Measurements from ENCODE around the gene PRKCG.

PRKCG gene

GRCh38 chr19:53909471-53910169, 27.6 kb downstream of the PRKCG start:
- Mint-ChIP-seq H3K4me3 (no peak overlapping the region), H3K4me1 (peaks cover 24 to 39% of the 10 kb centered on the region in 2 donors), H3K9me3 (no peaks in the 10 kb centered on the region), H3K36me3 (peaks cover 2 to 5% of the 10 kb centered on the region in 2 donors), H3K27ac (no peak overlapping the region), H3K27me3 (peaks cover 80 to 96% of the 10 kb centered on the region in 2 donors)
- no peak for ATAC-seq (replicated peaks)
- no peak for DNase-seq

DNA sequence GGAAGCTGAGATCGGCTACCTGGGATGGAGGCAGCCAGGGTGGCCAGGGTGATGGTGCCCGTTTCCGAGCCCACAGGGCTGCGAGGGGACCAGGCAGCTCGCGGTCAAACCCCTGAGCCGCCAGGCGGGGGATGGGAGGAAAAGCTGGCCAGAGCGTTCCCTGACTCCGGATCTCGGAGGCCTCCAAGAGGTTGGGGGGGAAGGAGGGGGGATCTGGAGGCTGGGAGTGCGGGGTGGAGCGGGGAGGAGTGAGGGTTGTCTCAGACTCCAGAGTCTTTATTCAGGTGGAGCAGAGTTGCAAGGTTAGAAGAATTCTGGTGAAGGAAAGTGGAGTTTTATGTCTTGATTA, 28.1 kb downstream of the PRKCG start:
- ATAC-seq (replicated peaks) (no peak), DNase-seq (no peak)
- Mint-ChIP-seq H3K36me3 (peaks cover 2 to 8% of the 10 kb centered on the region in 2 donors), H3K4me1 (peaks cover 24 to 39% of the 10 kb centered on the region in 2 donors), H3K9me3 (peaks cover 2 to 5% of the 10 kb centered on the region in 2 donors), H3K27ac (no peak overlapping the region), H3K4me3 (no peak overlapping the region), H3K27me3 (peaks cover 80 to 96% of the 10 kb centered on the region in 2 donors)

- peaks cover 72 to 91% of the 10 kb centered on the region in 2 donors for H3K27me3 Mint-ChIP-seq
- peaks cover 1 to 8% of the 10 kb centered on the region in 2 donors for H3K36me3 Mint-ChIP-seq
- H3K27ac Mint-ChIP-seq, result no peak overlapping the region
- ATAC-seq (replicated peaks) (no peak), DNase-seq (no peak)
- H3K4me1 Mint-ChIP-seq, result peaks cover 12 to 26% of the 10 kb centered on the region in 2 donors
- peaks cover 6 to 8% of the 10 kb centered on the region in 2 donors for H3K9me3 Mint-ChIP-seq
- no peak overlapping the region for H3K4me3 Mint-ChIP-seq
Observed at GRCh38 chr19:53912653-53913052, 30.7 kb downstream of the PRKCG start.

- Mint-ChIP-seq H3K27ac (no peak overlapping the region), H3K27me3 (peaks cover 58 to 75% of the 10 kb centered on the region in 2 donors), H3K4me1 (peaks cover 3 to 5% of the 10 kb centered on the region in 2 donors), H3K9me3 (peaks cover 6 to 8% of the 10 kb centered on the region in 2 donors), H3K36me3 (peaks cover 1 to 3% of the 10 kb centered on the region in 2 donors), H3K4me3 (no peak overlapping the region)
- ATAC-seq (replicated peaks), result no peak
- no peak for DNase-seq
Observed at GRCh38 chr19:53915000-53915399, 33.0 kb downstream of the PRKCG start.

- H3K27me3 Mint-ChIP-seq, result peaks cover 49 to 65% of the 10 kb centered on the region in 2 donors
- ATAC-seq (replicated peaks) (no peak), DNase-seq (no peak)
- no peak overlapping the region for H3K4me3 Mint-ChIP-seq
- H3K27ac Mint-ChIP-seq, result no peak overlapping the region
- peaks cover 6 to 8% of the 10 kb centered on the region in 2 donors for H3K9me3 Mint-ChIP-seq
- H3K4me1 Mint-ChIP-seq, result no peaks in the 10 kb centered on the region
- H3K36me3 Mint-ChIP-seq, result peaks cover 1 to 3% of the 10 kb centered on the region in 2 donors
Observed at GRCh38 chr19:53916004-53916403, 34.0 kb downstream of the PRKCG start.

DNA sequence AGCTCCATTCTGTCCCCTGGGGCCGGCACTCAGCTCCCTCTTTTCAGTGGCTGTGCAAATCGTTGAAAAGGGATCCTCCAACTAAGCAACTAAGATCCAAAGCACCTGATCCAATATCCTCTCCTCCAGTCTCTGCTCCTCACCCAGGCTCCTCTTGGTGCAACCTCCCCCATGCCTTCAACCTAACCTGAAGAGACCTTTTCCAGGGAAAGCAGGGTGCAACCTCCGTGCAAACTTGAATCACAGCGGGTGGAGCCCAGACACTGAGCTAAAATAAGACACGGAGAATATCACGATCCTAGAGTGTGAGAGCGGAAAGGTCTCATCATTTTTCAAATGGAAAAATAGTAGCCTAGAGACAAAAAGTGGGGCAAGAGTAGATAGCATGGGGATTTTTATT, 35.4 kb downstream of the PRKCG start:
- ATAC-seq (replicated peaks), result no peak
- H3K9me3 Mint-ChIP-seq, result peaks cover 6 to 8% of the 10 kb centered on the region in 2 donors
- no peak overlapping the region for H3K4me3 Mint-ChIP-seq
- peaks cover 36 to 51% of the 10 kb centered on the region in 2 donors for H3K27me3 Mint-ChIP-seq
- DNase-seq, result no peak
- peaks cover 1 to 3% of the 10 kb centered on the region in 2 donors for H3K36me3 Mint-ChIP-seq
- no peak overlapping the region for H3K27ac Mint-ChIP-seq
- no peaks in the 10 kb centered on the region for H3K4me1 Mint-ChIP-seq

- Mint-ChIP-seq H3K27me3 (peaks cover 10 to 13% of the 10 kb centered on the region in 2 donors), H3K4me1 (no peaks in the 10 kb centered on the region), H3K9me3 (peaks cover 5 to 12% of the 10 kb centered on the region in 2 donors), H3K36me3 (peaks cover 0 to 3% of the 10 kb centered on the region in 2 donors), H3K4me3 (no peak overlapping the region), H3K27ac (no peak overlapping the region)
- no peak for ATAC-seq (replicated peaks)
- no peak for DNase-seq
Observed at GRCh38 chr19:53927739-53928138, 45.7 kb downstream of the PRKCG start.

GRCh38 chr19:53936029-53936428, 54.0 kb downstream of the PRKCG start:
- H3K4me3 Mint-ChIP-seq, result no peak overlapping the region
- DNase-seq (no peak), ATAC-seq (replicated peaks) (no peak)
- no peaks in the 10 kb centered on the region for H3K9me3 Mint-ChIP-seq
- no peaks in the 10 kb centered on the region for H3K4me1 Mint-ChIP-seq
- H3K36me3 Mint-ChIP-seq, result no peaks in the 10 kb centered on the region
- peaks cover 29 to 33% of the 10 kb centered on the region in 2 donors for H3K27me3 Mint-ChIP-seq
- no peak overlapping the region for H3K27ac Mint-ChIP-seq

- peaks cover 60 to 75% of the 10 kb centered on the region in 2 donors for H3K27me3 Mint-ChIP-seq
- peaks cover 6 to 10% of the 10 kb centered on the region in 2 donors for H3K36me3 Mint-ChIP-seq
- no peak overlapping the region for H3K4me3 Mint-ChIP-seq
- no peak for DNase-seq
- no peak overlapping the region for H3K27ac Mint-ChIP-seq
- H3K9me3 Mint-ChIP-seq, result peaks cover 8 to 12% of the 10 kb centered on the region in 2 donors
- peaks cover 6 to 10% of the 10 kb centered on the region in 2 donors for H3K4me1 Mint-ChIP-seq
- ATAC-seq (replicated peaks), result no peak
Observed at GRCh38 chr19:53942001-53942786, 60.2 kb downstream of the PRKCG start.

DNA sequence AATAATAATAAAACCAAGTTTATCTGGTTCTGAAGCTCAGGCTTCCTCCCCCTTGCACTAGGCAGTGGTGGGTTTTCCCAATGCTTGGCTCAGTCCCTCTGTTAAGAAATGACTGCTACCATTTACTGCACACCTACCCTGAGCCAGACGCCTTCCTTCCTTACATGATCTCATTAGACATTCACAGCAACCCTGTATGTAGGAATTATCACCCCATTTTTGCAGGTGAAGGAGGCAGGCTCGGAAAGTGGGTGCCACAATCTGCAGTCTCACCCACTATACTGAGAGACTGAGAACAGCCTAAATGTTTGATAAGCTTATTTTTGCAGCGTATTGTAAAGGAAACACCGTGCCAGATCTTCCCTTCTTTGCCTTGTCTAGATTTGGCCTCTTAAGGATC, 62.4 kb downstream of the PRKCG start:
- ATAC-seq (replicated peaks), result no peak
- DNase-seq, result no peak
- H3K9me3 Mint-ChIP-seq, result peaks cover 8 to 12% of the 10 kb centered on the region in 2 donors
- H3K27ac Mint-ChIP-seq, result no peak overlapping the region
- H3K4me1 Mint-ChIP-seq, result peaks cover 6 to 10% of the 10 kb centered on the region in 2 donors
- peaks cover 53 to 71% of the 10 kb centered on the region in 2 donors for H3K27me3 Mint-ChIP-seq
- H3K36me3 Mint-ChIP-seq, result peaks cover 6 to 10% of the 10 kb centered on the region in 2 donors
- H3K4me3 Mint-ChIP-seq, result no peak overlapping the region

GRCh38 chr19:53944933-53945332, 62.9 kb downstream of the PRKCG start:
- no peak overlapping the region for H3K27ac Mint-ChIP-seq
- H3K4me3 Mint-ChIP-seq, result no peak overlapping the region
- H3K36me3 Mint-ChIP-seq, result peaks cover 6 to 10% of the 10 kb centered on the region in 2 donors
- peaks cover 8 to 12% of the 10 kb centered on the region in 2 donors for H3K9me3 Mint-ChIP-seq
- no peak for ATAC-seq (replicated peaks)
- H3K27me3 Mint-ChIP-seq, result peaks cover 50 to 67% of the 10 kb centered on the region in 2 donors
- H3K4me1 Mint-ChIP-seq, result peaks cover 6 to 10% of the 10 kb centered on the region in 2 donors
- no peak for DNase-seq

DNA sequence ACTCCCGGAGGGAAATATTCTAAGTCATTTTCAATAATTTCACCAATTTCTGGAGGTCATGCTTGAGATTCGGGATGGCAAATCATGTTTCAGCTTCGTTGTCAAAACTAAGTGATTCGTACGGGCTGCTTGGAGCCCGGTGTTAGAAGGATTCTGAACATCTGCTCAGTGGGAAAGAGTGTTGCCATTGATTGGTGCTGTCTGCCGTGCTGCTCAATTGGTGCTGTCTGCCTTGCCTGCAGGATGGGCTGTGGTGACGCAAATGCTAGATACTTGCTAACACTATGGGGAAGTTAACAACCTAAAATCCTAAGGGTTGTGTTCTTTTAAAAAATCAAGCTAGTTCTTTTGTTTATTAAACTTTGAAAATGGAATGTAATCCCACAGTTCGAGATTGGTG, 63.4 kb downstream of the PRKCG start:
- no peak overlapping the region for H3K27ac Mint-ChIP-seq
- no peak for ATAC-seq (replicated peaks)
- H3K4me1 Mint-ChIP-seq, result peaks cover 6 to 10% of the 10 kb centered on the region in 2 donors
- DNase-seq, result no peak
- H3K9me3 Mint-ChIP-seq, result peaks cover 8 to 12% of the 10 kb centered on the region in 2 donors
- peaks cover 45 to 61% of the 10 kb centered on the region in 2 donors for H3K27me3 Mint-ChIP-seq
- H3K4me3 Mint-ChIP-seq, result no peak overlapping the region
- H3K36me3 Mint-ChIP-seq, result peaks cover 6 to 10% of the 10 kb centered on the region in 2 donors

DNA sequence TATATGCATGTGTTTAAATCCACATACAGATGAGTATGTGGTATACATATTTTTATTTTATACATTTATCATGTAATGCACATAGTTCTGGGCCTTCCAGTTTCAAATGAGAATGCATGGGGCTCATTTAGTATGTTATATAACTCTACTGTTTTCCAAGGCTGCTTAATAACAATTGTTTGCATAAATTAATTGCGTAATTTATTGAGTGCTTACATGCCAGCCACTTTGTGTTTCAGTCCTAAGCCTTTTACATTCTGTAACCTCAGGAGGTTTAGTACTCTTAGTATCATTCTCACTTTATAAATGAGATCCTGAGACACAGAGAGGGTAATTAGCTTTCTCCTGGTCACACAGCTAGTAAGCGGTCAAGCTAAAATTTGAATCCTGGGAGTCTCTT, 64.0 kb downstream of the PRKCG start:
- no peak overlapping the region for H3K27ac Mint-ChIP-seq
- H3K36me3 Mint-ChIP-seq, result peaks cover 6 to 10% of the 10 kb centered on the region in 2 donors
- no peak overlapping the region for H3K4me3 Mint-ChIP-seq
- H3K27me3 Mint-ChIP-seq, result peaks cover 42 to 56% of the 10 kb centered on the region in 2 donors
- DNase-seq, result no peak
- peaks cover 6 to 10% of the 10 kb centered on the region in 2 donors for H3K4me1 Mint-ChIP-seq
- peaks cover 8 to 12% of the 10 kb centered on the region in 2 donors for H3K9me3 Mint-ChIP-seq
- ATAC-seq (replicated peaks), result no peak

GRCh38 chr19:53947624-53948023, 65.6 kb downstream of the PRKCG start:
- DNase-seq, result no peak
- peaks cover 38 to 53% of the 10 kb centered on the region in 2 donors for H3K27me3 Mint-ChIP-seq
- peaks cover 3 to 5% of the 10 kb centered on the region in 2 donors for H3K4me1 Mint-ChIP-seq
- peaks cover 4 to 9% of the 10 kb centered on the region in 2 donors for H3K9me3 Mint-ChIP-seq
- no peak overlapping the region for H3K27ac Mint-ChIP-seq
- peaks cover 2 to 5% of the 10 kb centered on the region in 2 donors for H3K36me3 Mint-ChIP-seq
- no peak for ATAC-seq (replicated peaks)
- H3K4me3 Mint-ChIP-seq, result no peak overlapping the region
